ENCODE data around the gene DHRSX. TPM values are rescaled to one million over a fixed set of nuclear protein-coding genes. Genes with fewer than 3 reads are reported as not detected.

Gene DHRSX
- total and polyA plus RNA-seq, 2 of the 13 experiments (the other 11 are each of a cell fraction or from before 2014, with no cell fraction given) = 15.5 to 24.3 TPM

DNA sequence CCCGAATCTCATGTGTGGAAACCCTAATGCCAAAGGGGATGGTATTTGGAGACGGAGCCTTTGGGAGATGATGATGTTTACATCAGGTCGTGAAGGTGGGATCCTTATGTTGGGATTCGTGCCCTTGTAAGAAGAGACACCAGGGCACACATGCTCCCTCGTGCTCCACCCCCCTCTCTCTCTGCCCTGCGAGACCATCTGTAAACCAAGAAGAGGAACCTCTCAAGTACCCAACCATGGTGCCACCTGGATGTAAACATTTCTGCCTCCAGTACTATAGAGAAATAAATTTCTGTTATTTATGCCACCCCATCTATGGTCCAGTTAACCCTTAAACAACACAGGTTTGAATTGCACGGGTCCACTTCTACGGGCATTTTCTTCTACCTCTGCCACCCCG is 179.4 kb downstream of the DHRSX start:
- CTCF ChIA-PET (ENCODE audit: low intra/inter-chr PET ratio, low total read pairs) = no interaction called here
- POLR2A ChIA-PET = no interaction called here
- H2AFZ ChIP-seq (ENCODE audit: low read length) = no peak overlapping the region
- H4K20me1 ChIP-seq (ENCODE audit: insufficient read depth, low read length) = no peaks in the 10 kb centered on the region
- intact Hi-C loops (cut with micrococcal nuclease; ENCODE audit: unreplicated experiment) = loop anchor here (5.0 kb wide), 1 partner anchor 71 kb away; no protein-coding TSS in a partner anchor
- H3K79me2 ChIP-seq (ENCODE audit: insufficient read depth, low read length) = no peaks in the 10 kb centered on the region
- FAIRE-seq = no peak
- no peak for DNase-seq (ENCODE audit: low spot score)
- peak overlapping the region; percentile 11 to 60 (median 34); a peak in 5 of 6 replicates for H3K4me3 ChIP-seq (replicated peaks in 1 of 3; ENCODE audit: insufficient read depth in 1 of 3, low read depth in 2 of 3, low read length in 3 of 3)
- no peaks in the 10 kb centered on the region for H3K9me3 ChIP-seq (ENCODE audit: low read length)
- no peaks in the 10 kb centered on the region; a peak in 1 of 5 replicates for H3K36me3 ChIP-seq (replicated peaks in 1 of 2; ENCODE audit: control insufficient read depth in 1 of 2, insufficient read depth in 2 of 2, low read length in 2 of 2)
- 44% methylated on average over 8 of the region's 9 CpGs for WGBS (ENCODE audit: low lambda C conversion rate)
- H3K27me3 ChIP-seq (ENCODE audit: control insufficient read depth in 1 of 2, insufficient read depth in 2 of 2, low read length in 2 of 2) = no peaks in the 10 kb centered on the region; a peak in 1 of 5 replicates
- H3K9ac ChIP-seq (ENCODE audit: insufficient read depth, low read depth, low read length) = peak overlapping the region; percentile 68
- no peak for ATAC-seq
- BruUV-seq (replicated peaks) = no TSS peak
- H3K27ac ChIP-seq (ENCODE audit: extremely low read length, insufficient read depth, low read length) = peak overlapping the region; percentile 92
- TF ChIP-seq KAT2B (IDR thresholded peaks at IDR 0.05; ENCODE audit: borderline replicate concordance, low read depth, low read length) (no peak), PITX1 (CRISPR knock-in tag; IDR thresholded peaks at IDR 0.05) (no peak), ZNF460 (CRISPR knock-in tag; IDR thresholded peaks at IDR 0.05; ENCODE audit: borderline replicate concordance) (no peak), ZNF567 (CRISPR knock-in tag; IDR thresholded peaks at IDR 0.05; ENCODE audit: borderline replicate concordance) (no peak), EED (CRISPR knock-in tag; IDR thresholded peaks at IDR 0.05) (no peak), NFE2L1 (CRISPR knock-in tag; IDR thresholded peaks at IDR 0.05; ENCODE audit: borderline replicate concordance) (no peak), SP1 (IDR thresholded peaks at IDR 0.05) (no peak), SP1 (CRISPR knock-in tag; IDR thresholded peaks at IDR 0.05) (no peak)
- H3K4me1 ChIP-seq (ENCODE audit: insufficient read depth, low read length) = peaks cover 68% of the 10 kb centered on the region
- in situ Hi-C loops (cut with HindIII; ENCODE audit: extremely low pct_ligation_motif_present, low pct_unique_long_range_greater_than_20kb) = no loop called here
- H3K4me2 ChIP-seq (ENCODE audit: low read depth, low read length) = peak overlapping the region; percentile 86

- peaks cover 64% of the 10 kb centered on the region for H3K4me1 ChIP-seq (ENCODE audit: insufficient read depth, low read length)
- H3K9ac ChIP-seq (ENCODE audit: insufficient read depth, low read depth, low read length) = peak overlapping the region; percentile 68
- no peaks in the 10 kb centered on the region for H3K9me3 ChIP-seq (ENCODE audit: low read length)
- CTCF ChIA-PET (ENCODE audit: low intra/inter-chr PET ratio, low total read pairs) = no interaction called here
- no peak overlapping the region for H2AFZ ChIP-seq (ENCODE audit: low read length)
- no peaks in the 10 kb centered on the region for H4K20me1 ChIP-seq (ENCODE audit: insufficient read depth, low read length)
- peak; percentile 98 for FAIRE-seq
- ATAC-seq = peak; percentile 84
- intact Hi-C loops (cut with micrococcal nuclease; ENCODE audit: unreplicated experiment) = loop anchor here (5.0 kb wide), 1 partner anchor 72 kb away; no protein-coding TSS in a partner anchor
- POLR2A ChIA-PET = no interaction called here
- peak; percentile 97 for DNase-seq (ENCODE audit: low spot score)
- TSS peak; percentile 86 for BruUV-seq (replicated peaks)
- no peaks in the 10 kb centered on the region for H3K79me2 ChIP-seq (ENCODE audit: insufficient read depth, low read length)
- H3K4me2 ChIP-seq (ENCODE audit: low read depth, low read length) = peak overlapping the region; percentile 86
- peak overlapping the region; percentile 11 to 60 (median 34); a peak in 5 of 6 replicates for H3K4me3 ChIP-seq (replicated peaks in 1 of 3; ENCODE audit: insufficient read depth in 1 of 3, low read depth in 2 of 3, low read length in 3 of 3)
- H3K36me3 ChIP-seq (replicated peaks in 1 of 2; ENCODE audit: control insufficient read depth in 1 of 2, insufficient read depth in 2 of 2, low read length in 2 of 2) = no peaks in the 10 kb centered on the region; a peak in 1 of 5 replicates
- no peaks in the 10 kb centered on the region; a peak in 1 of 5 replicates for H3K27me3 ChIP-seq (ENCODE audit: control insufficient read depth in 1 of 2, insufficient read depth in 2 of 2, low read length in 2 of 2)
- H3K27ac ChIP-seq (ENCODE audit: extremely low read length, insufficient read depth, low read length) = peak overlapping the region; percentile 92
- WGBS (ENCODE audit: low lambda C conversion rate) = under 1% methylated on average over 18 of the region's 20 CpGs
- in situ Hi-C loops (cut with HindIII; ENCODE audit: extremely low pct_ligation_motif_present, low pct_unique_long_range_greater_than_20kb) = no loop called here
- TF ChIP-seq ZNF652 (CRISPR knock-in tag; IDR thresholded peaks at IDR 0.05; ENCODE audit: borderline replicate concordance, low read depth) (peak; percentile 72), HOXA3 (CRISPR knock-in tag; IDR thresholded peaks at IDR 0.05) (peak; percentile 99), ZFY (CRISPR knock-in tag; IDR thresholded peaks at IDR 0.05) (no peak; the same call in 1 of the 2 replicates), CBFB (CRISPR knock-in tag; IDR thresholded peaks at IDR 0.05) (peak; percentile 36; the same call in 1 of the 2 replicates), NR2C2 (CRISPR knock-in tag; IDR thresholded peaks at IDR 0.05; ENCODE audit: borderline replicate concordance) (peak; percentile 74), MAF1 (CRISPR knock-in tag; IDR thresholded peaks at IDR 0.05; ENCODE audit: borderline replicate concordance) (no peak)
- TF ChIP-seq, protein P1, sequence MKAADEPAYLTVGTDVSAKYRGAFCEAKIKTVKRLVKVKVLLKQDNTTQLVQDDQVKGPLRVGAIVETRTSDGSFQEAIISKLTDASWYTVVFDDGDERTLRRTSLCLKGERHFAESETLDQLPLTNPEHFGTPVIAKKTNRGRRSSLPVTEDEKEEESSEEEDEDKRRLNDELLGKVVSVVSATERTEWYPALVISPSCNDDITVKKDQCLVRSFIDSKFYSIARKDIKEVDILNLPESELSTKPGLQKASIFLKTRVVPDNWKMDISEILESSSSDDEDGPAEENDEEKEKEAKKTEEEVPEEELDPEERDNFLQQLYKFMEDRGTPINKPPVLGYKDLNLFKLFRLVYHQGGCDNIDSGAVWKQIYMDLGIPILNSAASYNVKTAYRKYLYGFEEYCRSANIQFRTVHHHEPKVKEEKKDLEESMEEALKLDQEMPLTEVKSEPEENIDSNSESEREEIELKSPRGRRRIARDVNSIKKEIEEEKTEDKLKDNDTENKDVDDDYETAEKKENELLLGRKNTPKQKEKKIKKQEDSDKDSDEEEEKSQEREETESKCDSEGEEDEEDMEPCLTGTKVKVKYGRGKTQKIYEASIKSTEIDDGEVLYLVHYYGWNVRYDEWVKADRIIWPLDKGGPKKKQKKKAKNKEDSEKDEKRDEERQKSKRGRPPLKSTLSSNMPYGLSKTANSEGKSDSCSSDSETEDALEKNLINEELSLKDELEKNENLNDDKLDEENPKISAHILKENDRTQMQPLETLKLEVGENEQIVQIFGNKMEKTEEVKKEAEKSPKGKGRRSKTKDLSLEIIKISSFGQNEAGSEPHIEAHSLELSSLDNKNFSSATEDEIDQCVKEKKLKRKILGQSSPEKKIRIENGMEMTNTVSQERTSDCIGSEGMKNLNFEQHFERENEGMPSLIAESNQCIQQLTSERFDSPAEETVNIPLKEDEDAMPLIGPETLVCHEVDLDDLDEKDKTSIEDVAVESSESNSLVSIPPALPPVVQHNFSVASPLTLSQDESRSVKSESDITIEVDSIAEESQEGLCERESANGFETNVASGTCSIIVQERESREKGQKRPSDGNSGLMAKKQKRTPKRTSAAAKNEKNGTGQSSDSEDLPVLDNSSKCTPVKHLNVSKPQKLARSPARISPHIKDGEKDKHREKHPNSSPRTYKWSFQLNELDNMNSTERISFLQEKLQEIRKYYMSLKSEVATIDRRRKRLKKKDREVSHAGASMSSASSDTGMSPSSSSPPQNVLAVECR (CRISPR knock-in tag; IDR thresholded peaks at IDR 0.05; ENCODE audit: borderline replicate concordance) = peak; percentile 79
These were observed 180.0 kb downstream of the DHRSX start for GRCh38 chrX:2320580-2321327.

All from HepG2 (cell line).